AML-193 (cell line): Measurements from ENCODE around the gene CACNA1D.

Source experiments
- DNase-seq, 2 experiments: peaks; one replicate each; lab custom pipeline; 2025; lab: John Stamatoyannopoulos, UW

The CACNA1D gene

GRCh38 chr3:53808496-53808895 is 314.1 kb downstream of the CACNA1D start:
- DNase-seq: no peak

- no peak for DNase-seq
These were observed 314.9 kb downstream of the CACNA1D start for GRCh38 chr3:53809267-53809666.

GRCh38 chr3:53809764-53810400 is 315.5 kb downstream of the CACNA1D start:
- DNase-seq: no peak

DNA sequence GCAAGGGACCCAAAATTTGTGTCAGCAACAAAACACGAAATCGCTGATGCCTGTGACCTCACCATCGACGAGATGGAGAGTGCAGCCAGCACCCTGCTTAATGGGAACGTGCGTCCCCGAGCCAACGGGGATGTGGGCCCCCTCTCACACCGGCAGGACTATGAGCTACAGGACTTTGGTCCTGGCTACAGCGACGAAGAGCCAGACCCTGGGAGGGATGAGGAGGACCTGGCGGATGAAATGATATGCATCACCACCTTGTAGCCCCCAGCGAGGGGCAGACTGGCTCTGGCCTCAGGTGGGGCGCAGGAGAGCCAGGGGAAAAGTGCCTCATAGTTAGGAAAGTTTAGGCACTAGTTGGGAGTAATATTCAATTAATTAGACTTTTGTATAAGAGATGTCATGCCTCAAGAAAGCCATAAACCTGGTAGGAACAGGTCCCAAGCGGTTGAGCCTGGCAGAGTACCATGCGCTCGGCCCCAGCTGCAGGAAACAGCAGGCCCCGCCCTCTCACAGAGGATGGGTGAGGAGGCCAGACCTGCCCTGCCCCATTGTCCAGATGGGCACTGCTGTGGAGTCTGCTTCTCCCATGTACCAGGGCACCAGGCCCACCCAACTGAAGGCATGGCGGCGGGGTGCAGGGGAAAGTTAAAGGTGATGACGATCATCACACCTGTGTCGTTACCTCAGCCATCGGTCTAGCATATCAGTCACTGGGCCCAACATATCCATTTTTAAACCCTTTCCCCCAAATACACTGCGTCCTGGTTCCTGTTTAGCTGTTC is 316.9 kb downstream of the CACNA1D start:
- DNase-seq: no peak

DNA sequence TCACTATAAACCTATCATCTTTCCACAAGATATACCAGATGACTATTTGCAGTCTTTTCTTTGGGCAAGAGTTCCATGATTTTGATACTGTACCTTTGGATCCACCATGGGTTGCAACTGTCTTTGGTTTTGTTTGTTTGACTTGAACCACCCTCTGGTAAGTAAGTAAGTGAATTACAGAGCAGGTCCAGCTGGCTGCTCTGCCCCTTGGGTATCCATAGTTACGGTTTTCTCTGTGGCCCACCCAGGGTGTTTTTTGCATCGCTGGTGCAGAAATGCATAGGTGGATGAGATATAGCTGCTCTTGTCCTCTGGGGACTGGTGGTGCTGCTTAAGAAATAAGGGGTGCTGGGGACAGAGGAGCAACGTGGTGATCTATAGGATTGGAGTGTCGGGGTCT is 318.0 kb downstream of the CACNA1D start:
- no peak for DNase-seq

- DNase-seq: no peak
These were observed 318.8 kb downstream of the CACNA1D start for GRCh38 chr3:53813229-53813628.

DNA sequence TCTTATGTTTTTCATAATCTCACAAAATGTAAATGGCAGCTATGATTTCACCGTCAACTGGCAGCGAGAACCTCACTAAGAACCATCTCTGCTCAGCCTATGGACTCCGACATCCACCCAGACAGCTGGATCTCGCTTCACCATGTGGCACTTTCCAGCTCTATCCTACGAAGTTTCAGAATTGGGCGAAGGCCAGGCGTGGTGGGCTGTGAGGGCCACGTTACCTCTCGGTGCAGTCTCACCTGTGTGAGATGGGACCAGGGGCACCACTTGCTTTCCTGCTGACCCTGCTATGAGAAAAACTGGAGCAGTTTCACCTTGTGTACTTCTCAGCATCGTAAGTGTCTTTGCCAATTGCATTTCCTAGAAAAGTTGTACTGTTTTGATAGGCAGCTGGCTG is 319.5 kb downstream of the CACNA1D start:
- DNase-seq: no peak

DNA sequence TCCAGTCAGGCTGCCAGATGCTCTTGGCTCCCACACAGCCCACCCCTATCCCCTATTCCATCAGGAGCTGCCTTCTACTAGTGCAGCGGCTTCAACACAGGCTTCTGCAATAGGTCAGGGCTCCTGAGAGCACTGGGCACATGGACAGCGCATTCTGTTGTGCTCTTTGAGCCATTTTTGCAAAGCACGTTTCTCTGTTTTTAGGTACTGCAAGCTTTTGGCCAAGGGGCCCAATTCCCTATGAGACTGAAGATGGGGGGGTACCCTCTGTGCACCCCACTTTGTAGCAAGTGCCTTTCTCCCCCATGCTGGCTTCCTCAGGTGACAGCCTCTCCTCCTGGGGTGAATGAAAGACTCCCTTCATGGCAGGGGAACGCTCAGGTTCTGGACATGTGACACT is 320.7 kb downstream of the CACNA1D start:
- no peak for DNase-seq

GRCh38 chr3:53815651-53816050 is 321.2 kb downstream of the CACNA1D start:
- no peak for DNase-seq

GRCh38 chr3:53816425-53816824 is 322.0 kb downstream of the CACNA1D start:
- DNase-seq: no peak

DNA sequence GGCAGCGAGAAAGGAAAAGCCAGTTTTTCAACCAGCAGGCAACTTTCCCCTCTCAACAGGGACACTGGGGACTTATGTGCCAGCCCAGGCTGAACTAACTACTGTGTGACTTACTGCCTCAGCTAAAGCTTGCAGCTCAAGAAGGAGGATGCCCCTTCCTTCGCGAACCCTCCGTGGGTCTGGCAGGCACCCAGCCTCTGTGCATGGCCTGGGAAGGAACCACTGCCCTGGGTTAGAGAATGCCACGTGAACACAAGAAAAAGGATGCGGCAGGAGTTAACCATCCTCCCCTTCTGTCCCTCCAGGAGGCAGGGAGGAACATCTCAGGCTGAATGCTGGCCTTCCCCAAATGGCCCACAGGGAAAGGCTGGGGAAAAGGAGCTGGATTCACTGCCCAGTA is 322.8 kb downstream of the CACNA1D start:
- DNase-seq: no peak

GRCh38 chr3:53817809-53818208 is 323.4 kb downstream of the CACNA1D start:
- DNase-seq: no peak

GRCh38 chr3:53818221-53819162 is 324.1 kb downstream of the CACNA1D start:
- no peak for DNase-seq

DNA sequence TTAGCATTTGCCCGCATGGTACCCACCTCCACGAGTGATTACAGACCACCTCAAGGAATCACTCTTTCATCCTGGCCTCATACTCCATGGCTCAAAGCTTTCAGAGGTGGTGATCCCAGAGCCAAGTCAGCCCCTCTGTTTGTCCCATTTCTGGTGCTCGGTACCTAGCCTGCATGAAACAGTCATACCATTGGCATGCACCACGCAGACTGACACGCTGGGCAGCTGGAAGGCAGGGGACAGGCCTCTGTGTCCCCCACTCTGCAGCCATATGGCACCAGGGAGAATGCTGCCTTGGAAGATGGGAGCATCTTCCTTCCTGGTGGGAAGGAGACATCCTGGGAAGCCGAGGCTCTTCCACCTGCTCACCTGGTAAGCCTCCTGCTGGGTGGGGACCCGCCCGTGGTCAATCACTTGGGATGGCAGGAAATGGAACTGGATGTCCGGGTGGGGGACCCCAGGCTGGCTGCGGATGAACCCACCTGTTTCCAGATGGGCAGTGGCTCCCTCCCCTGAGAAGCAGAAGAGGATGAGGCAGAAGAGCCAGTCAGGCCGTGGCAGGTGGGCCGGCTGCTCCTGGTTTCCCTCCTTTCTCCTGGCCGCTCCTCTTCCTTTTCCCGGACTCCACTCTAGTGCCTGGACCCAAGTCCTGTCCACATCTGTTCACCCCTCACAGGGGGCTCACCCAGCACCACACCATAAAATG is 324.9 kb downstream of the CACNA1D start:
- DNase-seq: no peak

- no peak for DNase-seq
These were observed 325.7 kb downstream of the CACNA1D start for GRCh38 chr3:53820084-53820483.

- no peak for DNase-seq
These were observed 326.6 kb downstream of the CACNA1D start for GRCh38 chr3:53820756-53821580.

DNA sequence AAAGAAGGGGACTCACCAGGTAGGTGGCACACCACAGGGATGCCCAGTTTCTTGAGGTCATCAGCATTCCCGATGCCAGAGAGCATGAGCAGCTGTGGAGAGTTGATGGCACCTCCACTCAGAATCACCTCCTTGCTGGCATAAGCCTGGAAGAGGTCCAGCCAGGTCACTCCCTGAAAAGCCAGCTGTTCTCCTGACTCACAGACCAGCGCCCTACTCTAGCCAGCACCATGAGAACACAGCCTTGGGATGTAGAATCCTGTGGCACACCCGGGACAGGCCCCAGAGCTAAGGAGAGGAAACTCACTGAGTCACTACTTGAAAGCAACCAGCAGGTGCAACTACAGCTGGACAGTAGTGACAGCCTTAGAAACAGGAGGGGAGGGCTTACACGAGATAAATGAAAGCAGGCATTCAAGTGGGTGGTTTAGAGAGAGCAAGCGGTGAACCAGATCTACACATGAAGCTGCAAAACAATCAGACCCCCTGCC is 327.3 kb downstream of the CACNA1D start:
- no peak for DNase-seq

DNA sequence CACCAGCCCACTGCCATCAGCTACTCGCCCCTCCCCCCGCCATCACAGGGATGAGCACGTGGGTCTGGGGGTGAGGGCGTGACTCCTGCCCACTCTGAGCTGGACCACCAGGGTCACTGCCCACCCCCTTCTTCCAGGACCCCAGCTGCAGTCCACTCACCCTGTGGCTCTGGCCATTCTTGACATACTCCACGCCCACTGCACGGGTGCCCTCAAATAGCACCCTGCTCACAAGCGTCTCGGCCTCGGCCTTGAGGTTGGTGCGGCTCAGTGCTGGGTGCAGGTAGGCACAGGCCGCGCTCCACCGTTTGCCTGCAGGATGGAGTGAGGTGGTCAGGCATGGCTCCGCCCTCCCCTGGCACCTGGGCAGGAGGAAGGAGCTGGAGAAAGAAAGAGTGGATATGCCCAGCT is 327.9 kb downstream of the CACNA1D start:
- no peak for DNase-seq

DNA sequence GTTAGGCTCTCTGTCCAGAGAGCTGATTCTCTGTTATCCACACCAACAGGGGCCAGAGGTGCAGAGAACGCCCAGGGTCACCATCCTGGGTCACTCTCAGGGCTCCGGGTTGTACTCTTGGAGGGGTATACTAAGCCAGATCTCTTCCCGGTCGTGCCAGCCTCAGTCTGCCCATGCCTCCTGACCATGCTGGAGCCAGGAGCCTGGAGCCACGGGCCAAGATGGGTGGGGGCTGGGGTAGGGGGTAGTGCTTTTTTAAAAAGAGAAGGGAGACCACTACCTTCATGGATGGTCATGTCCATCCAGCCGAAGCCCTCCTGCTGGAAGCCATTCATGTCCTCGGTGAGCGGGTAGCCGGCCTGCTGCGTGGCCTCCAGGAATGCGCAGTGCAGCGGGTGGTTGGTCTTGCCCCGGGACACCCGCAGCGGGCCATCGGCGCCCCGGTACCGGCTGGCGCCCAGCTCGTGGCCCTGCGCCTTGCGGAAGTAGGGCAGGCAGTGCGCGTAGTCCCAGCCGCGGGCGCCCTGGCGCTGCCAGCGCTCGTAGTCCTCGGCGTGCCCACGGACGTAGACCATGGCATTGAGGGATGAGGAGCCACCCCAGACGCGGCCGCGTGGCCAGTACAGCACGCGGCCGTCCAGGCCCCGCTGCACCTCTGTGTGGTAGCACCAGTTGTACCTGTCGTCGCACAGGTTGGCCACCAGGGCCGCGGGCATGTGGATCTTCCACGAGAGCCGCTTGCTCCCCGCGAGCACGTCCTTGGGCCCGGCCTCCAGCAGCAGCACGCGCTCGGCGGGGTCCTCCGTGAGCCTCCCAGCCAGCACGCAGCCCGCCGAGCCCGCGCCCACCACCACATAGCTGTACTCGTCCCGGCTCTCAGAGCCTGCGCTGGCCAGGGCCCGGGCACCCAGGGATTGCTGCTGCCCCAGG is 328.9 kb downstream of the CACNA1D start:
- no peak for DNase-seq
